Measurements from ENCODE around the gene PXMP2.

DNA sequence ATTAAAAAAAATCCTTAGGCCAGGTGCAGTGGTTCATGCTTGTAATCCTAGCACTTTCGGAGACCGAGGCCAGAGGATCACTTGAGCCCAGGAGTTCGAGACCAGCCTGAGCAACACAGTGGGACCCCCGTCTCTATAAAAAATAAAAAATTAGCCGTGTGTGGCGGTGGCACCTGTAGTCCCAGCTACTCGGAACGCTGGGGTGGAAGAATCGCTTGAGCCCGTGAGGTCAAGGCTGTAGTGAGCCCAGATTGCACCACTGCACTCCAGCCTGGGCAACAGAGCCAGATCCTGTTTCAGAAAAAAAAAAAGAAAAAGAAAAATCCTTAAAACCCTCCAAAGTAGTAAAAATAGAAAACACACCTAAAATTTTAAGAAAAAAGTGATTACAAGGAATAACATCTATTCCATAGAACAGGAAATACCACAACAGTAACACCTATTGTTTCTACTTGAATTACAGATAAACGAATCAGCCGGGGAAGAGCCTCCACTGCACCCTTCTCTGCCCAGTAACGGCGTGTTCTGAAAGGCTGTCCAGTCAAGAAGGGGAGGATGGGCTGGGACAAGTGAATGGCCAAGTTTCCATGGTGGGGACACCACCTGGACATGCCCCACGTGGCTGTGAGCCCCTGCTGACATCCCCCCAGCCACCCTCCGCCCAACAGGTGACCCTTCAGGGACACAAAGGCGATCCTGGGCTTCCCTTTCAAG, 18.1 kb upstream of the PXMP2 start:
- TF ChIP-seq POLR2A (IDR thresholded peaks at IDR 0.05; ENCODE audit: low read length) (no peak), GATA1 (IDR thresholded peaks at IDR 0.05; ENCODE audit: low read depth, low read length) (no peak)

Data from erythroblast (primary cell).